Activated naive CD4-positive, alpha-beta T cell treated with anti-CD3 and anti-CD28 coated beads, Interleukin-2, amount 10 ng/mL, durations not matched to agents 7 days and 5 days (primary cell): ENCODE measurements around the gene CLIP3.
"Not testable (repeated sequence)": the region's sequence is repeated elsewhere in the genome, so short reads cannot be mapped to it uniquely, and the experiment has no call there.

Experiments
- CTCF ChIA-PET: fragments of 350-600 bp; sonication (Branson Sonifier 250); formaldehyde crosslinking; loops from one replicate; lab custom pipeline; 2021; ENCODE audit warnings: antibody characterized with exemption; lab: Charles Lee
- DNase-seq: peaks from one replicate; pipeline ENCODE4 v3.0.0-alpha.2; 2020
- H3K27ac Mint-ChIP-seq: one replicate; pipeline ENCODE4 v1.8.0; 2021; ENCODE audit warnings: mild to moderate bottlenecking, moderate library complexity, mixed read lengths
- H3K27me3 Mint-ChIP-seq: one replicate; pipeline ENCODE4 v1.8.0; 2021; ENCODE audit warnings: mild to moderate bottlenecking, mixed read lengths
- H3K36me3 Mint-ChIP-seq: one replicate; pipeline ENCODE4 v1.8.0; 2021; ENCODE audit warnings: mixed read lengths
- H3K4me1 Mint-ChIP-seq: one replicate; pipeline ENCODE4 v1.8.0; 2021; ENCODE audit warnings: mixed read lengths
- H3K4me3 Mint-ChIP-seq: one replicate; pipeline ENCODE4 v1.8.0; 2021; ENCODE audit warnings: mild to moderate bottlenecking, moderate library complexity, mixed read lengths
- H3K9me3 Mint-ChIP-seq: one replicate; pipeline ENCODE4 v1.8.0; 2021; ENCODE audit warnings: mixed read lengths

CLIP3 gene

GRCh38 chr19:36058481-36059179 is 26.0 kb upstream of the CLIP3 start:
- Mint-ChIP-seq H3K27me3 (no peaks in the 10 kb centered on the region), H3K9me3 (no peaks in the 10 kb centered on the region), H3K4me3 (no peak overlapping the region), H3K36me3 (peaks cover 35% of the 10 kb centered on the region), H3K27ac (peak overlapping the region; percentile 4), H3K4me1 (peaks cover 30% of the 10 kb centered on the region)
- no peak for DNase-seq
- CTCF ChIA-PET = no interaction called here

DNA sequence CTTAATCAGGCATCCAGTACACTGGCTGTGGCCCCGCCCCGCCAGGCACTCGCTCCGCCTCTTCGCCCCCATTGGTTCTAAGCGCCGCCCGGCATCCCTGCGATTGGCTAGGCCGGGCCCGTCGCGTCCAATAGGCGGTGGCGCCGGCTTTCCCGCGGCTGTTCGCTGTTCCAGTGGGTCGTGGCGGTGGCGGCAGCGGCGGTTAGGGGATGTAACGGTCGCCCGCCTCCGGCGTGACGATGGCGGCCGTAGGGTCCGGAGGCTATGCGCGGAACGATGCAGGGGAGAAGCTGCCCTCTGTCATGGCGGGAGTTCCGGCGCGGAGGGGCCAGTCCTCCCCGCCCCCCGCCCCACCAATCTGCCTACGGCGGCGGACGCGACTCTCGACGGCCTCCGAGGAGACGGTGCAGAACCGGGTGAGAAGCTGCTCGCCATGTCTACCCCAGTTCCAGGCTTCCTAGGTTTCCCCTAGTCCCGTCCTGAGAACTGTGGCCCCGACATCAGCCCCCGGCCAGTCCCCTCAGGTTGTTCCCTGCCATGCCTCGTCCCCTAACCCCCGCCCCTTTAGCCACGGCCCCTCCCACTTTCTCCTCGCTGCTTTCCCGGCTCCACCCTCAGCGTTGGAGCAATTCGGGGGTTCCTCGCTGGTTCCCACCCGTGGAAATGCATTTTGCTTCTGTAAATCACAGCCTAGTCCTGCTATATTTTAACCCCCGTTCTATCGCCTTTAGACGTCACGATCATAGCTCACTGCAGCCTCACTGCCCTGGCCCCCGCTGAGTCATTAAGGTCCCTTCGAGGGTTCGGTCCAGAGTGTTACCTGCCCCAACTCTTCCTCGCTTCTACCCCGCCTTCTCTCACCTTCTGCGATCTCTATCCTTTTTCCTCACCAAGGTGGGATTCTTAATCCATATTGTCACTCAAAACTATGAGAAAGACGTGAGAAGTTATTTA is 22.3 kb upstream of the CLIP3 start, which contains the start of gene WDR62:
TSS of gene WDR62 (plus strand) at position 165 of the 954 bp plus-strand sequence. CDS start at position 240, 75 bp downstream.
- H3K9me3 Mint-ChIP-seq = no peaks in the 10 kb centered on the region
- H3K36me3 Mint-ChIP-seq = peaks cover 20% of the 10 kb centered on the region
- H3K27me3 Mint-ChIP-seq = no peaks in the 10 kb centered on the region
- H3K4me3 Mint-ChIP-seq = peak within 1 kb of the TSS; percentile 98
- DNase-seq = peak; percentile 96
- peaks cover 48% of the 10 kb centered on the region for H3K4me1 Mint-ChIP-seq
- CTCF ChIA-PET = interaction anchor here (0.6 to 0.8 kb wide), 2 partner anchors 25 to 96 kb away, joined by 3 read pairs; no protein-coding TSS in a partner anchor
- peak within 1 kb of the TSS; percentile 99 for H3K27ac Mint-ChIP-seq

- Mint-ChIP-seq H3K4me3 (peak within 1 kb of the TSS; percentile 98), H3K36me3 (peaks cover 15% of the 10 kb centered on the region), H3K27ac (peak within 1 kb of the TSS; percentile 99), H3K4me1 (peaks cover 49% of the 10 kb centered on the region), H3K9me3 (no peaks in the 10 kb centered on the region), H3K27me3 (no peaks in the 10 kb centered on the region)
- CTCF ChIA-PET = interaction anchor here (1.7 kb wide), 1 partner anchor 58 kb away, joined by 3 read pairs; no protein-coding TSS in a partner anchor
- DNase-seq = peak; percentile 100
Measured at GRCh38 chr19:36054119-36054732, 21.6 kb upstream of the CLIP3 start, which contains the start of gene THAP8. Gene THAP8, minus strand, starts transcription at chr19:36054285. Its CDS starts 68 bp downstream, at chr19:36054217.

DNA sequence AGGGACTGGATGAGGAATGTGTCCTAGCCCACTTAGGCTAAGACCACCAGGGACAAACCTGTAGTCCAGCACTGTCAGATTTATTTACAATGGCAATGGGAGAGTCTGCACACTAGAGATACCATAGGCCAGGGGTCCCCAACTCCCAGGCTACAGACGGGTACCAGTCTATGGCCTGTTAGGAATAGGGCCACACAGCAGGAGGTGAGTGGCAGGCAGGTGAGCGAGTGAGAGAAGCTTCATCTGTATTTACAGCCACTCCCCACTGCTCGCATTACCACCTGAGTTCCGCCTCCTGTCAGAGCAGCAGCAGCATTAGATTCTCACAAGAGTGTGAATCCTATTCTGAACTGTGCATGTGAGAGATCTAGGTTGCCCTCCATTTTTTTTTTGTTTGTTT is 19.0 kb upstream of the CLIP3 start:
- Mint-ChIP-seq H3K4me3 (peak overlapping the region; percentile 33), H3K36me3 (peaks cover 4% of the 10 kb centered on the region), H3K9me3 (no peaks in the 10 kb centered on the region), H3K27ac (no peak overlapping the region), H3K27me3 (no peaks in the 10 kb centered on the region), H3K4me1 (peaks cover 36% of the 10 kb centered on the region)
- no peak for DNase-seq
- CTCF ChIA-PET = no interaction called here

GRCh38 chr19:36051236-36051635 is 18.6 kb upstream of the CLIP3 start:
- peaks cover 4% of the 10 kb centered on the region for H3K36me3 Mint-ChIP-seq
- CTCF ChIA-PET = no interaction called here
- H3K4me1 Mint-ChIP-seq = peaks cover 32% of the 10 kb centered on the region
- DNase-seq = no peak
- H3K4me3 Mint-ChIP-seq = no peak overlapping the region
- H3K9me3 Mint-ChIP-seq = no peaks in the 10 kb centered on the region
- H3K27ac Mint-ChIP-seq = no peak overlapping the region
- no peaks in the 10 kb centered on the region for H3K27me3 Mint-ChIP-seq

DNA sequence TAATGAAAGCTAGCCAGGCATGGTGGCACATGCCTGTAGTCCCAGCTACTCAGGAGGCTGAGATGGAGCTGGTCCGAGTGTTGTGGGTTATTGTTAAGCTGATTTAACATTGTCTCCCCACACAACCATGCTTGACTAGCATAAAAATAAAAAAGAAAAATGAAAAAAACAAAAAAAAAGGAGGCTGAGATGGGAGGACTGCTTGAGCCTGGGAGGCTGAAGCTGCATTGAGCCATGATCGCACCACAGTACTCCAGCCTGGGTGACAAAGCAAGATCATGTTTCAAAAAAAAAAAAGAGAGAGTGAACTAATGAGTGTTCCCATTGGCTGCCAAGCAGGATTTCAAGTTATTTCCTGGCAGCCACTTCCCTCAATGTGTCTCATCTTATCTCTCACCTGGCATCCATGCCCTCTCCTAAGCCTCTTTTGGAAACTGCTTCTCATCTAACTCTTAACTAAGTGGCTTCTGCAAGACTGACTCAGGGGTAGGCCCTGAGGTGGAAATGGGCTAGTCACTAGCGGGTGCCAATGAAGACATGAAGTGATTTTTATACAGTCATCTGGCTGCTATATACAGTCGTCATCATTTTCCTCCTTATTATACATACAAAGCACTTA is 16.5 kb upstream of the CLIP3 start:
- H3K4me1 Mint-ChIP-seq = peaks cover 23% of the 10 kb centered on the region
- CTCF ChIA-PET = no interaction called here
- no peak overlapping the region for H3K27ac Mint-ChIP-seq
- H3K9me3 Mint-ChIP-seq = no peaks in the 10 kb centered on the region
- no peak overlapping the region for H3K4me3 Mint-ChIP-seq
- H3K36me3 Mint-ChIP-seq = peaks cover 10% of the 10 kb centered on the region
- H3K27me3 Mint-ChIP-seq = no peaks in the 10 kb centered on the region
- DNase-seq = no peak

- H3K9me3 Mint-ChIP-seq = no peaks in the 10 kb centered on the region
- H3K4me3 Mint-ChIP-seq = no peak overlapping the region
- peaks cover 17% of the 10 kb centered on the region for H3K4me1 Mint-ChIP-seq
- DNase-seq = no peak
- CTCF ChIA-PET = no interaction called here
- no peak overlapping the region for H3K27ac Mint-ChIP-seq
- H3K27me3 Mint-ChIP-seq = no peaks in the 10 kb centered on the region
- peaks cover 10% of the 10 kb centered on the region for H3K36me3 Mint-ChIP-seq
Measured at GRCh38 chr19:36047835-36048234, 15.2 kb upstream of the CLIP3 start.

- no peaks in the 10 kb centered on the region for H3K27me3 Mint-ChIP-seq
- H3K9me3 Mint-ChIP-seq = no peaks in the 10 kb centered on the region
- H3K27ac Mint-ChIP-seq = no peak overlapping the region
- DNase-seq = no peak
- H3K4me3 Mint-ChIP-seq = no peak overlapping the region
- peaks cover 10% of the 10 kb centered on the region for H3K36me3 Mint-ChIP-seq
- CTCF ChIA-PET = no interaction called here
- H3K4me1 Mint-ChIP-seq = peaks cover 12% of the 10 kb centered on the region
Measured at GRCh38 chr19:36046443-36047050, 13.9 kb upstream of the CLIP3 start.

GRCh38 chr19:36043952-36044351 is 11.3 kb upstream of the CLIP3 start:
- CTCF ChIA-PET = no interaction called here
- Mint-ChIP-seq H3K9me3 (no peaks in the 10 kb centered on the region), H3K27me3 (no peaks in the 10 kb centered on the region)

GRCh38 chr19:36041831-36042230 is 9.2 kb upstream of the CLIP3 start:
- H3K4me1 Mint-ChIP-seq = peaks cover 7% of the 10 kb centered on the region
- H3K4me3 Mint-ChIP-seq = no peak overlapping the region
- H3K27ac Mint-ChIP-seq = no peak overlapping the region
- H3K36me3 Mint-ChIP-seq = peaks cover 16% of the 10 kb centered on the region
- no peaks in the 10 kb centered on the region for H3K27me3 Mint-ChIP-seq
- DNase-seq = no peak
- CTCF ChIA-PET = no interaction called here
- no peaks in the 10 kb centered on the region for H3K9me3 Mint-ChIP-seq

More at GRCh38 chr19:36043952-36044351, 11.3 kb upstream of the CLIP3 start:
- no peaks in the 10 kb centered on the region for H3K4me1 Mint-ChIP-seq
- H3K4me3 Mint-ChIP-seq = no peak overlapping the region
- no peak overlapping the region for H3K27ac Mint-ChIP-seq
- peaks cover 10% of the 10 kb centered on the region for H3K36me3 Mint-ChIP-seq
- DNase-seq = no peak

DNA sequence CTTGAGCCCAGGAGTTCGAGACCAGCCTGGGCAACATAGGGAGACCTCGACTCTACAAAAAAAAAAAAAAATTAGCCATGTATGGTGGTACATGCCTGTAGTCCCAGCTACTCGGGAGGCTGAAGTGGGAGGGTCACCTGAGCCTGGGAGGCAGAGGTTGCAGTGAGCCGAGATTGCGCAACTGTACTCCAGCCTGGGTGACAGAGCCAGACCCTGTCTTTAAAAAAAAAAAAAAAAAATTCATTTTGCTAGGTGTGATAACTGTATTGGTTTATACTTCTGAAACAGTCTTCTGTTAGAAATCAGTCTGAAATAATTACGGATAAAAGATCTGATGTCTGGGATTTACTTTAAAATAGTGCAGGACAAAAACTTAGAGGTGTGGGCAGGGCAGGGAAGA is 8.4 kb upstream of the CLIP3 start:
- H3K27me3 Mint-ChIP-seq = not testable (repeated sequence)

DNA sequence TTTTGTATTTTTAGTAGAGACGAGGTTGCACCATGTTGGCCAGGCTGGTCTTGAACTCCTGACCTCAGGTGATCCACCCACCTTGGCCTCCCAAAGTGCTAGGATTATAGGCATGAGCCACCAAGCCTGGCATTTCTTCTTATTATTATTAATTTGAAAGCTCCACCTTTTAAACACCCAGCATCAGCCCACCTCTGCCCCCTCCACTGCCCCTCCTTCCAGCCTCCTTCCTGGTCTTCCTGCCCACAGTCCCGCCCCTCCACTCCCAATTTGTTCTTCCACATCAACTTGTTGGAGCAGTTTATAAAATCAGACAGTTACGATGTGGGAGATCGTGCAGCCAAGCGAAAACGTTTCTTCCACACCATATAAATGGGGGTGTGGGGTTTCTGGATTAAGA is 7.8 kb upstream of the CLIP3 start:
- Mint-ChIP-seq H3K27ac (no peak overlapping the region), H3K27me3 (no peaks in the 10 kb centered on the region), H3K9me3 (no peaks in the 10 kb centered on the region), H3K4me3 (no peak overlapping the region), H3K36me3 (peaks cover 12% of the 10 kb centered on the region), H3K4me1 (peaks cover 15% of the 10 kb centered on the region)
- CTCF ChIA-PET = no interaction called here
- no peak for DNase-seq

More for the DNA sequence above, 8.4 kb upstream of the CLIP3 start:
- H3K4me1 Mint-ChIP-seq, H3K4me3 Mint-ChIP-seq, CTCF ChIA-PET, H3K9me3 Mint-ChIP-seq, DNase-seq, H3K27ac Mint-ChIP-seq: not testable (repeated sequence)
- peaks cover 15% of the 10 kb centered on the region for H3K36me3 Mint-ChIP-seq

GRCh38 chr19:36031308-36031707 is 1.4 kb downstream of the CLIP3 start:
- CTCF ChIA-PET = no interaction called here
- peaks cover 17% of the 10 kb centered on the region for H3K36me3 Mint-ChIP-seq
- H3K4me3 Mint-ChIP-seq = no peak overlapping the region
- peaks cover 27% of the 10 kb centered on the region for H3K4me1 Mint-ChIP-seq
- no peak for DNase-seq
- H3K27ac Mint-ChIP-seq = no peak overlapping the region
- no peaks in the 10 kb centered on the region for H3K9me3 Mint-ChIP-seq
- no peaks in the 10 kb centered on the region for H3K27me3 Mint-ChIP-seq
